Erythroblast (primary cell): ENCODE results near the gene BAZ1A.

Experiments used
- GATA1 ChIP-seq: IDR thresholded peaks from 2 replicates; pipeline ENCODE4 v1.6.1; 2011; ENCODE audit warnings: low read depth, mild to moderate bottlenecking, control low read depth, low read length, moderate library complexity
- POLR2A ChIP-seq: IDR thresholded peaks from 2 replicates; pipeline ENCODE4 v1.6.1; 2011; ENCODE audit warnings: mild to moderate bottlenecking, low read length

GRCh38 chr14:34883954-34884353 is 8.8 kb upstream of the BAZ1A start:
- TF ChIP-seq POLR2A (no peak), GATA1 (no peak)
